Stimulated activated CD4-positive, alpha-beta T cell treated with anti-CD3 and anti-CD28 coated beads, Interleukin-12 subunit alpha, Interleukin-12 subunit beta, amount 100 ng/mL, for 24 hours (primary cell): ENCODE data around the gene ZNF670.
"Not testable (repeated sequence)": the region's sequence is repeated elsewhere in the genome, so short reads cannot be mapped to it uniquely, and the experiment has no call there.

ENCODE experiments used
- DNase-seq, 2 experiments: peaks; one replicate each; pipeline ENCODE4 v3.0.0-alpha.2; 2020; ENCODE audit warnings: low read depth in 2 of 2

Gene ZNF670

DNA sequence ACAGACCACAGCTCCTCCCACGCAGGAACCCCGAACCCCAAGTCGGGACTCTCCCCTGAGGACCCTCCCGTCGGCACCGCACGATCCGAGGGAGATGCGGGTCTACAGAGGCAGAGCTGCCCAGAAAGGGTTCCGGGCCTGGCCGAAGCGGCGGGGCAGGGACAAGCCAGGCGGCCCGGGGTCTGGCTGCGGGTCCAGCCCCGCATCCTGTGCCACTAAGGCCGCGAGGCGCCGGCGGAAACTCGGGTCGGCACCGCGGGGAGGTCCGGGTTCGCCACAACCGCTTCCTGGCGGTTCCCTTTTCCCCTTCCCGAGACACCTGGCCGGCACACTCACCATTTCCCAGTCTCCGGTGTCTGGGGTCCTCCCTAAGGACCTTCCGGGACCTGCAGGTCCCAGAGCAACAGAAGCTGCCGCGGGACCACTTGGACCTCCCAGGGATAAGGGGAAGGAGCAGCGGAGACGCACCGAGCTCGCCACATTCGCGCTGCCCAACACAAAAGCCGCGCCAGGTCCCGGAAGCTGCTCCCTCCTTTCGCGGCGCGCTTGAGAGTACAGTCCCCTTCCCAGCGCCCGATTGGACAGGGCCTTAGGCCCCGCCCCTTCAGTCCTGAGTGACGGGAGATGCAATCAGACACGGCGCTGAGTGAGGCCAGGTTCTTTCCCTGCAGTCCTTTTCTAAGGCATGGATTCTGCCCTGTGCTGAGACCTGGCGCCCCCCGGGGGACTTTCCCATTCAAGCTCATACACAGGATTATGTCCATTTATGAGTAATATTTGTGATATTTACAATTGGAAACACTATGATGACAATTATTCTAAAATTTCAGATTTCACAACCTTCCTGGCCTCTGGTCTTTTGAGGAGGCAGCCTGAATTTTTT lies at the start of gene ZNF670:
ZNF670 (minus strand) TSS at position 554 of the 883 bp plus-strand sequence; CDS start at position 339, 215 bp downstream.
- DNase-seq, result peak; percentile 86 to 92

DNA sequence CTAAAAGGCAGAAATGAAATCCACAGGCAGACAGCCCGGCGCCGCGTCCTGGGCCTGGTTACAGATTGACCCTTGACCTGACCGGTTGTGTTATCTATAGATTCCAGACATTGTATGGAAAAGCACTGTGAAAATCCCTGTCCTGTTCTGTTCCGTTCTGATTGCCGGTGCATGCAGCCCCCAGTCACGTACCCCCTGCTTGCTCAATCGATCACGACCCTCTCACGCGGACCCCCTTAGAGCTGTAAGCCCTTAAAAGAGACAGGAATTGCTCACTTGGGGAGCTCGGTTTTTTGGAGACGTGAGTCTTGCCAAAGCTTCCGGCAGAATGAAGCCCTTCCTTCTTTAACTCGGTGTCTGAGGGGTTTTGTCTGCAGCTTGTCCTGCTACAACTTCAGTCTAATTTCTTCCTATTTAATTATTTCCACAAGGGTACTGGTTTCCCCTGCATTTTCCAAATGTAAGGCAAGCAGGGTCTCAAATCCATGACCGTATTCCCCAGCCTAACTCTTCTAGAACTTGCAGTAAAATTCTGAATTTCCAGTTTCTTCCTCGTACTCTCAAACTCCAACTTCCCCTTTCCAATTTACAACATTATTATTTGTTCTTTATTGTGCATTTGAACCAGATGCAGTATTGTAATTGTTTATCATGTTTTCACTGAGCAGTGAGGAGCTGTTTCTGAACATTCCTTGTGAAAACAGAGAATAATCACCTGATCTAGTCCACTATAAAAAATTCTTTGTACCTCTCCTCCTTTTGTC lies 49.1 kb upstream of the ZNF670 start:
- not testable (repeated sequence) for DNase-seq

DNA sequence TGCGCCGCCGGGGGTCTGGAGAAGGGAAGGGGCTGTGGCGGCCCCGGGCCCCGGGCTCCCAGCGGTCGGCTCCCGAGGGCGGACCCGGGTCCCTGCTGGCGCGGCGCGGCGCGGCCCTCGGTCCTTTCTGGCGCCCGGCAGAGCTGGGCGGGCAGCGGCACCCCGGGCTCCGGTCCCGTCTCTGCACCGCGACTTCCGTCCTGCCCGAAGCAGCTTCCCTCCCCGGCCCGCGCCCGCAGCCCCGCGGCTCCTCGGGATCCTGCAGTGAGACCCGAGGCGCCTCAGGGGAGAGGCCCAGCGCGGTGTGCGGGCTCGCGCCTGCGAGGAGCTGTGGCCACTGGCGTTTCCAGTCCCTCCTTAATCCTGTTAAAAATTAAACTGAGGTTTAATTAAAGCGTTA lies 48.0 kb upstream of the ZNF670 start:
- DNase-seq, result not testable (repeated sequence)

DNA sequence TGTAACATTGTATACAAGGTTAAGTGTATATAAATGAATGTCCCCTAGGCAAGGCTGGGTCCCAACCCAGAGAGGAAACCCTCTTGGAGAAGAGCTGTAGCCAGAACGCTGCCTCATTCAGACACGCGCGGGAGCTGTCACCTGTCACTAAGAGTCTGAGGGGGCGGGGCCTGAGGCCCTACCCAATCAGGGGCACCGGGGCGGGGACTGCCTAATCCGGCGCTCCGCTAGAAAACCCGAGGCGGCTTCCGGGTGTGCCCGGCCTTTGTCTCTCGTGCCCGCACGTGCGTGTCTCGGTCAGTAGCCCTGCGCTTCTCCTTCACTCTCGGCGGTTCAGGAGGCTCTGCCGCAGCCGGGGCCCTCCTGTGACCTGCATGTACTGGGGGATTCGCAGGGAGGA lies 47.6 kb upstream of the ZNF670 start:
- not testable (repeated sequence) for DNase-seq

DNA sequence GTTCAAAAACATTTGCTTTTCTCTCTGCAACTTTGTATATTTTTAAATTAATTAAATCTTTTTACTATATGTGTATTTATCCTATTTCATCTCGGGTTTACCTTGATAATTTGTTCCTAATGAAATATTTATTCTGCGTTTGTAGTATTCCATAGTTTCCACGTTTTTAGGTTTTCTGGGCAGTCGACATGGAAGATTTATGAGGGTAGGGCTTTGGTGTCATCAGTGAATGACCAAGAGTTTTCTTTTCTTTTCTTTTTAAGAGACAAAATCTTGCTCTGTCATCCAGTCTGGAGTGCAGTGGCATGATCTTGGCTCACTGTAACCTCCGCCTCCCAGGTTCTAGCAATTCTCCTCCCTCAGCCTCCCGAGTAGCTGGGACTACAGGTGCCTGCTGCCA lies 42.8 kb upstream of the ZNF670 start:
- no peak for DNase-seq

DNA sequence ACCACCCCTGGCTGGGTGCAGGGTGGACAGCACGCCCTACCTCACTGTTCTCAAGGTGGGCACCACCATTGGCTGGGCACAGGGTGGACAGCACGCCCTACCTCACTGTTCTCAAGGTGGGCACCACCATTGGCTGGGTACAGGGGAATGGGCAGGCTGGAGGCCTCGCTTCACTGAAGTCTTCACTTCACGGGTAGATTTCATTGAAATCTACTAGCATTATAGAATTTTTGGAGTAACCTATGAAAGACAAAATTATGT lies 41.7 kb upstream of the ZNF670 start:
- not testable (repeated sequence) for DNase-seq

DNA sequence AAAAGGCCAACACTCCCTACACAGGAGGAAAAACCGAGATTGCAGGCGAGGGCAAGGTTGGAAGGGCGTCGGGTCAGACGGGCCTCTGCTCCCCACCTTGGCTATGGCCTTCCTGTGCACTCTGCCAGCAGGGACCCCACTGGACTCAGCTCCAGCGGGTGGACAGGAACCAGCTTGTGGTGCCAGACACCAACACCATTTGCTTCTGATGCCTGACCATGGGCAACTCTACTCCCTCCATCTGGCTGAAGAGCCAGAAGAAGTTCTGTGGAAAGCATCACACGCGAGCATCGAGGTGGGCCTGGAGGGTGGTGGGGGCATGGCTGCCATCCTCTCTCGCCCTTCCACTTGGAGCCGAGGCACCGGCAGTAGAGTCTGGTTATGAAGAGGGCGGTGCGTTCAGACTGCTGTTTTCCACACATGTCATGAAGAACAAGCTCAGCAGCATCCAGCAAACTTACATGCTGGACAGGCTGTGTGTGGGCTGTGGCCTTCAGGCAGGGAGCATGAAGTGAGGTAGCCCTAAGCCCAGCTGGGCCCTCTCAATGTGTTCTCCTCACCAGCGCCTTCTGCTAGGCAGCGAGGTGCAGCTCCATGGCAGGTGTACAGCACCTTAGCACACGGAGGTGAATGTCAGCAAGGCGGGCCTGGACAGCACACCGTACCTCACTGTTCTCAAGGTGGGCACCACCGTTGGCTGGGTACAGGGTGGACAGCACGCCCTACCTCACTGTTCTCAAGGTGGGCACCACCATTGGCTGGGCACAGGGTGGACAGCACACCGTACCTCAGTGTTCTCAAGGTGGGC lies 41.2 kb upstream of the ZNF670 start:
- no peak for DNase-seq

DNA sequence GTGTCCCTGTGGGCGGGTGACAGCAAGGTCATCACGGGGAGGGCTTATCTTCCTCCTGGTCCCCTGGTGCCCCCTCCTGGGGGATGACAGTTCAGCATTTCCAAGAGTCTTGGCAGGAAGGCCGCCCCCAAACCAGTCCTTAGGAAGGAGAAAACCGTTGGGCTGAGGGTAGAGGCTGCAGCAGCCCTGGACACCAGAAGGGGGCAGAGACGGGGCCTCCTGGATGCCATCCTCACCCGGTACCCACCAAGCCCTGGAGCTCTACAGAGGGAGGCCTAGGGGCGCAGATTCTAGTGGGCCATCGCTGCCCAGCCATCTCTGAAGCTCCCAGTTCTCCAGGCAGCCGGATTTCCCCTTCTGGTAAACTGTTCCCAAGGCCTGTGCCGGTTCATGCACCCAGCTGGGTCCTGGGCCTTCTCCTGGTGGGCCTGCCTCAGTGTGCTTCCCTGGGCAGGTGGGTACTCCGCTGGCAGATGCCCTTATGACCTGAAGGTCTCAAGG lies 40.4 kb upstream of the ZNF670 start:
- no peak for DNase-seq

DNA sequence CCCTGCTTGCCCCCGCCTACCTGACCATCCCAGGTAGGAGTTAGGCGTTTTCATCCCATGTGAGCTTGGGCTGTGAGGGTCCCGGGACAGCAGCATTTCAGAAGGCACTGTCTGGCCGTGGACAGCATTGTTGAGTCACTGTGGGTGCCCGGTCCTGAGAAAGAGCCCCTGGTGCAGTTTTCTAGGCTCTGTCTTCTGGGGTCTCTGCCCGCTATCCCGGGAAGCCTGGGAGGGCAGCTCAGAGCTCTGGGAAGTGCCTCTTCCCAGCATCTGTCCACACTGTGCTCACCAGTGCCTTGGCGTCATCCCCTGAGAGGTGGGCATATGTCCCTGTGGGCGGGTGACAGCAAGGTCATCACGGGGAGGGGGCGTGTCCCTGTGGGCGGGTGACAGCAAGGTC lies 36.9 kb upstream of the ZNF670 start:
- DNase-seq, result no peak

DNA sequence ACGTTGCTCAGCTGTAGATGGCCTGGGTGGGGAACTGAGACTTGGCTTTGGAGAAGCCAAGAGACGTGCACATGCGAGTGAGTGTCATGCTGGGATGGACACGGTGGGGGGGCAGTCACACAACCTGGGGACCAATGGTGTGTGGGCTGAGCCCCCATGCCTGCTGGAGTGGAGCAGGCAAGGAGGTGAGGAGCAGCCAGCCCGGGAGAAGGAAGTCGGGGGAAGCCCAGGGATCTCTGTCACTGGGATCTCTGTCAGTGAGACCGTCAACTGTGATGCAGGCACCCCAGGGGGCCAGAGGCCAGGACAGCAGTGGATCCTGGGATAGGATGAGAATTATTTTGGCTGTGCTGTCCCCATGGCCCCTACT lies 36.5 kb upstream of the ZNF670 start:
- DNase-seq, result no peak

DNA sequence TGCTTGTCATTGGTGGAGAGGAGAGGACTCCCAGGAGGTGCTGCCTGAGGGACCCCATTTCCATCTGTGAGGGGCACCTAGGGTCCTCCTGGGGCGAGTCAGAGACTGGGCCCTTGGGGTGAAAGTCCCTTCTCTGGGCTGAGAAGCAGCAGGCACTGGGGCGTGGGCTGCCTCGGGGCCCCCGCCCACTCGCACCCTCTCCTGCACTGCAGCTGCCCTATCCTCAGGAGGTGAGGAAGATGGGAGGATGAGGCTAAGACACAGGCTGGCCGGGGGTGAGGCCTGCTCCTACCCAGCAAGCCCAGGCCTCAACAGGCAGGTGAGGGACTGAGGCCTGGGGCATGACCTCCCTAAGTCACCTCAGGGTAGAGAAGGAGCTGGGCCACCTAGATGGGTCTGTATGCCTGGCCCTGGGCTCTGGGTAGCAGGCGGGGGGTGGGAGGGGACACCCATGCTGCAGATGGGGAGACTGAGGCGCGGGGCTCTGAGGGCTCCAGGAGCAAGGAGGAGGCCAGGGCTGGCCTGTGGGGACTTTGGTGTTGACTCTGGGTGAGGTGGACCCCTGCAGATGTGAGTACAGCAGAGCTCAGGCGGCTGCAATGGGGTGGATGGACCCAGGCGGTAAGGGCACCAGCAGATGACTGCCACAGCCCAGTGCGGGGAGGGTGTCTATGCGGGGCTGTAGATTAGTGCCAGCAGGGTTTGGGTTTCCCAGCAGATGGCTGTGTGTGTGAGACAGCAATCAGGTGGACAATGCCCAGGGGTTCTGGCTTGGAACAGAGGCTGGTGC lies 35.9 kb upstream of the ZNF670 start:
- DNase-seq, result no peak

DNA sequence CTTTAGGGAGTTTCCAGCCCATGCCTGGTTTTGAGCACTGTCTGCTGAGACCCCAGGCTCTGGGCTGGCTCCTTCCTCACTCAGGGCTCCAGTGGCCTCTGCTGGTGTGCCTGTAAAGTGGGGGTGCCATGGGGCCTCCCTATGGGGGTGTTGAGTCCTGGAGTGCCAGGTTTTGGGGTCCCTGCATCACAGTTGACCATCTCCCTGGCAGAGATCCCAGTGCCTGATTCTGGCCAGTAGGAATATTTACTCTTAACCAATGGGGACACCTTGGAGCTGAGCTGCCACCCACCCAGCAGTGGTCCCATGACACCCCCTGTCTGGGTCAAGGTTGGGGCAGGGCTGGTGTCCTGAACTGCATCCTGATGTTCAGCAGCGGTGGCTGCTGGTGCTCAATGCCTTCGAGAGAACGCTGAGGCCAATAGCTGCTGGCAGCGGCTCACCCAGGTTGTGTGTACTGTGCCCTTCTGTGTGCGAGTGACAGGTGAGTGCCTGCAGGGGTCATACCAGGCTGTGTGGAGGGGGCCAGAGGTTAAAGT lies 35.2 kb upstream of the ZNF670 start:
- no peak for DNase-seq

DNA sequence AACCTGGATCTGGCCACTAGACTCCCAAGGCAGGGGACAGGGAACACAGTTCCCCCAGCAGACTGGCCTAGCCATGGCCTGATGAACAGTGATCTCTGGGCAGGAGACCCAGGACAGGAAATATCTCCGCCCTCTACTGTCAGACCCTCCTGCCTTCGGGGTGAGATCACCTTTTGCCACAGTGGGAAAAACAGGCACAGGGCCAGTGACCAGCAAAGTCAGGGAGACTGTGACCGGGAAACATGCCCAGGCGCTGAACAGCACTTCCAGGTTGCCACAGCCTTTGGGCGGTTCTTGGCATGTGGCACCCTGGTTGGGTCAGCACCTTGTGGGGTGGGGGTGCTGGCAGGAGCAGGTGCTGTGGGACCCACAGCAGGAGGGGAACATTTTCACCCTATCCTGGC lies 34.5 kb upstream of the ZNF670 start:
- DNase-seq, result no peak

DNA sequence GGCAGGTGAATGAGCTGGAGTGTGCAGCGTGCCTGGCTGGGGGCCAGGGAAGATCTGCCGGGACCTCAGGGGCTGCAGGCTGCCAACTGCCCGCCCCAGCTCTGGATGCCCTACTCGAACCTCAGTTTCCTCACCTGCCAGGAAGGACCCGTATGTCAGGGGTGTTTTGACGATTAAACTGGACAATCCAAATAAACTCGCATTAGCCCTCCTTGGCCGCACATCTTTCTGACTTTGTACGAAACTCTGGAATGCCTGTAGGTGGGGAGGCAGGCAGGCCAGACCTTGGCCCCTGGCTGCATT lies 33.8 kb upstream of the ZNF670 start:
- no peak for DNase-seq

DNA sequence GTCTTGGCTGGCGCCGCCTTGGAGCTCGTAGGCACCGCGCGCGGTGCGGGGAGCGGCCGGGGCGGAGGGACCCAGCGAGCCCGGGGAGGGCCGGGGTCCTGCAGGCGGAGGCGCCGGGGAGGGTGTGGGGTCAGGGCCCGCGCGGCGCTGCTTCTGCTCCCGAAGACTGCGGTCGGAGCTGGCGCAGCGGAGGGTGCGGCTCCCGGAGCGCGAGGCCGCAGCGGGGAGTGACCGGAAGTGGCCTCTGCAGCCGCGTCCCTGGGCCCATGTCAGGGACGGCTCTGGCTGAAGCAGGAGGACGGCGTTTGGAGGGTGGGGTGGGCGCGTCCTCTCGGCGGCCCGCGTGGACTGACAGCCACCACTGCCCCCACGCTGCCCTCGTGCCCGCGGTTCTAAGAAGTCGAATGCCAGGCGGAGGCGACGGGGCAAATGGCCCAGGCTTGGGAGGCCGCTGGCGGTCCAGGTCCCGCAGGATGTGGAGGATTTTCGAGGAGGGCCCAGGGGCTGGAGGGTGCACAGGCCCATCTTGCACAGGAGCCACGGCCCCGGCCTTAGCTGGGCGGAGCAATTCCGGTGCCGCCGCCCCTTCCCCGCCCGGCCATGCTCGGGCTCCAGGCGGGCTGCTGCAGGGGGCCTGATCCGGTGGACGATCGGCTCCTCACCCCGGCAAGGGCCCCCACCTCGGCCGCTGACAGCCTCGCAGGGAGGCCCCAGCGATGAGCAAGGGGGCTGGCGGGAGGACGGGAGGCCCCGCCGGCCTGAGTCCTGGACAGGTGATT lies 33.3 kb upstream of the ZNF670 start:
- no peak for DNase-seq

DNA sequence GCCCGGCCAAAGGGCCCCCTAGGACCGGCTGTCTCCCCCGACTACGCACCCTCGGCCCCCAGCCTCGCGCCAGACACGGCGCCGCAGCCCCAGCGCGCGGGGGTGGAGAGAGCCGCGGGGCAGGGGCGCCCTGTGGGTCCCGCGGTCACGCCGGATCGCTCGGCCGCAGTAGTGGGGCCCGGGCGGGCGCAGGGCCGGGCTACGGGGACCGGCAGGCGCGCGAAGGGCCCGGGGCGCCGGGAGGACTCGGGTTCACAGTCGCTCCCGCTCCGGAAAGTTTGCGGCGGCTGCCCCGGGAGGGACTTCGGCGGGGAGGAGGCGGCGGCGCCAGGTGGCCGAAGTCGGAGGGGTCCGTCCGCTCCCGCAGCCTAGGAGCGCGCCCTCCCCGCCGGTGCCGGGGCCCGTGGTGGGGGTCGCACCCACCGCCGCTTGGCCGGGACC lies 32.7 kb upstream of the ZNF670 start:
- DNase-seq, result no peak

DNA sequence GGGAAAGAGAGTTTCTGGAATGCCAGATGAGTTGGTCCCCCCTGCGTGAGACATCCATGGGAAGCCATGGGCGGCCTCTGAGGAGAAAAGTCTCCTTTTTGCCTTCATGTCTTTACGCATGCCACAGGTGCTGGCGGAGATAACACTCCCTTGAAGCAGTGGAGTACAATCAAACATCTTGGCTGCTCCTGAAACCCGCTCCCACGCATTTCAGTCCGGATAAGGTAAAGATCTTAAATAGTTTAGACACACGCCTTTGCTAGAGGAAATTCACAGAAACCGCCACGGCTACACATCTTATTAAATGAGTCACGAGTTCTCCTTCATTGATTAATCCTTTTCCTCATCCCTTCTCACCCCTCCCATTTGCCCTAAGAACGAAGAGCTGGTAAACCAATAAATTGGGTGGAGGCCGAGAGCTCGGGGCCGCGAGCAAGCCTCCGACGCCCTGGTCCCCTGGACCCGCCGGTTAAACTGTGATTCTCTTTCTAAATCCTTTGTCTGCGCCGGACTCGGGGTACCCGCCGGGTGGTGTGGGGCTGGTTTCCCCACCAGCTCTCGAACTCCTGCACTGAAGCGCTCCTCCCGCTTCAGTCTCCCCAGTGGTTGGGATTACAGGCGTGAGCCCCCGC lies 32.1 kb upstream of the ZNF670 start:
- peak in 1 of 2 experiments; percentile 29 for DNase-seq

DNA sequence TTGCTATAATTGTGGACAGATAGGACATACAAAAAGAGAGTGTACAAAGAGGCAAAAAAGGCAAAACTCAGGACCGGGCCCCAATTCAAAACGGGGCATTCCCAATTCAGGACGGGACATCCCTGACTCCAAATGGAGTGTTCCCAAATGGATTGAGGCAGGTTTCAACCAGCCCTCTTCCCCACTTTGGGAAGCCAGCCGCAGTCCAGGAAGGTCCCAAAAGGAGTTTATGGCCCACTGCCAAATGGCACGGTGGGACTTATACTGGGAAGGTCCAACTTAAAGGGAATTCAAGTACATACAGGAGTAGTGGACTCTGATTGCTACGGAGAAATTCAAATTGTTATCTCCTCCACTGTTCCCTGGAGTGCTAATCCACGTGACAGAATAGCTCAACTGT lies 29.1 kb upstream of the ZNF670 start:
- DNase-seq, result no peak

DNA sequence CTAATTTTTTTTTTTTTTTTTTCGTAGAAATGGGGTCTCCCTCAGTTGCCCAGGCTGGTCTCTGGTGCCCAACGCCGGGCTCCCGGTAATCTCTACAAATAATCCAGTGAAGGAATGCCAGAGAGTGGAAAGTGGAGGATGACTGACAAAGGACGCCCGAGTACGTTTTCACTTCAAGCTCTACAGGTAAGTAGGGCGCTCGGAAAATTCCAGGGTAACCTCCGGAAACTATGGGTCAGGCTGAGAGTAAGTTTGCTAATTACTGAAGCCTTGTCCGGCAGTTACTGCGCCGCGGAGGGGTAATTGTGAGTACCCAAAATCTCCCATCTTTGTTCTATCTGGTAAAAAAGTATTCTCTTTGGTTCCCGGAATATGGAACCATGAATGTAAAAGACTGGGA lies 27.4 kb upstream of the ZNF670 start:
- no peak for DNase-seq

DNA sequence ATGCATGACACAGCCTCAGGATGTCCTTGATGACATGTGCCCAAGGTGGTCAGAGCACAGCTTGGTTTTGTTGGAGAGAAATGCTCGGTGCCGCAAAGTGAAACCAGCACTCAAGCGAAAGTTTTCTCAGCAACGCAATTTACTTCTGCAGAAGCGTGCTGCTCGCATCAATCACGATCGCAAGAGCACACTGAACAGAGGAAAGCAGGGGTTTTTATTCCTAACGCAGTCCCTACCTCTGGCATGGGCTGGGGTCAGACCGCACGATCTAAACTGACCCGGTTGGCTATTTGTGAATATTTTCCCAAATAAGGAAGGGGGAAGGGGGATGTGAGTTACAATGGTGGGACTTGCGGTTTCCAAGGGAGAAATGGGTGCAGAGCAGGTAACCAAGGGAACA lies 26.4 kb upstream of the ZNF670 start:
- DNase-seq, result no peak
